Measurements from ENCODE around the gene CYSLTR2.

CYSLTR2 gene

DNA sequence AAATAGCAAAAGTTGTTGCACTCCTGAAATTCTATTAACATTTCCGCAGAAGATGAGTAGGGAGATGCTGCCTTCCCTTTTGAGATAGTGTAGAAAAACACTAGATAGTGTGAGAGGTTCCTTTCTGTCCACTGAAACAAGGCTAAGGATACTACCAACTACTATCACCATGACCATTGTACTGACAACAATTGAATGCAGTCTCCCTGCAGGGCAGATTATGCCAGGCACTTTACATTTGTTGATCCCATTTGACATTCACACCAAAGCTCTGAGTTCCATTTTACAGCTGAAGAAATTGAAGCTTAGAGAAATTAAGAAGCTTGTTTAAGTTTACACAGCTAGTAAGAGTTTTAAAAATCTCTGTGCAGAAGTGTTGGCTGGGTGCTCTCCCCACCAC, 55.0 kb downstream of the CYSLTR2 start:
- TF ChIP-seq, protein P1, sequence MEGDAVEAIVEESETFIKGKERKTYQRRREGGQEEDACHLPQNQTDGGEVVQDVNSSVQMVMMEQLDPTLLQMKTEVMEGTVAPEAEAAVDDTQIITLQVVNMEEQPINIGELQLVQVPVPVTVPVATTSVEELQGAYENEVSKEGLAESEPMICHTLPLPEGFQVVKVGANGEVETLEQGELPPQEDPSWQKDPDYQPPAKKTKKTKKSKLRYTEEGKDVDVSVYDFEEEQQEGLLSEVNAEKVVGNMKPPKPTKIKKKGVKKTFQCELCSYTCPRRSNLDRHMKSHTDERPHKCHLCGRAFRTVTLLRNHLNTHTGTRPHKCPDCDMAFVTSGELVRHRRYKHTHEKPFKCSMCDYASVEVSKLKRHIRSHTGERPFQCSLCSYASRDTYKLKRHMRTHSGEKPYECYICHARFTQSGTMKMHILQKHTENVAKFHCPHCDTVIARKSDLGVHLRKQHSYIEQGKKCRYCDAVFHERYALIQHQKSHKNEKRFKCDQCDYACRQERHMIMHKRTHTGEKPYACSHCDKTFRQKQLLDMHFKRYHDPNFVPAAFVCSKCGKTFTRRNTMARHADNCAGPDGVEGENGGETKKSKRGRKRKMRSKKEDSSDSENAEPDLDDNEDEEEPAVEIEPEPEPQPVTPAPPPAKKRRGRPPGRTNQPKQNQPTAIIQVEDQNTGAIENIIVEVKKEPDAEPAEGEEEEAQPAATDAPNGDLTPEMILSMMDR (conservative IDR thresholded peaks at IDR 0.05; ENCODE audit: low read depth, low read length) = no peak
- no peak overlapping the region for H3K4me3 ChIP-seq (ENCODE audit: low read depth, low read length)
- no peak for DNase-seq (ENCODE audit: low read depth)

DNA sequence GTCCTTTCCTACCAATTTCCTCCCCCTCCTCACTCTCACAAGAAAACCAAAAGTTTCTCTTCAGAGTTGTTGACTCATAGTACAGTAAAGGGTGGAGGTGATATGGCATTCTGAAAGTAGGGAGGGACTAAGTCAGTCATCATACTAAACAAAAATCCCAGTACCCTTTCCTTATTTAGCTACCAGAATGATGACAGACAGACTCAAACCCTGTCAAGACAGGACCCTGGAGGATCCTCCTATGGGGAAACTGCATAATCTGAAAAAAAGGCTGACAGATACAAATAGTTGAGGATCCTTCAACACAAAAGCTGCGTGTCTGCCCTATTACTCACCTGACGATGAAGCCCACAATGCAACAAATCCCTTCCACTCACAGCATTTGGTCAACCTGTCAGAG, 55.5 kb downstream of the CYSLTR2 start:
- DNase-seq (ENCODE audit: low read depth) = no peak
- H3K4me3 ChIP-seq (ENCODE audit: low read depth, low read length) = no peak overlapping the region
- TF ChIP-seq, protein P1 (conservative IDR thresholded peaks at IDR 0.05; ENCODE audit: low read depth, low read length) = no peak

DNA sequence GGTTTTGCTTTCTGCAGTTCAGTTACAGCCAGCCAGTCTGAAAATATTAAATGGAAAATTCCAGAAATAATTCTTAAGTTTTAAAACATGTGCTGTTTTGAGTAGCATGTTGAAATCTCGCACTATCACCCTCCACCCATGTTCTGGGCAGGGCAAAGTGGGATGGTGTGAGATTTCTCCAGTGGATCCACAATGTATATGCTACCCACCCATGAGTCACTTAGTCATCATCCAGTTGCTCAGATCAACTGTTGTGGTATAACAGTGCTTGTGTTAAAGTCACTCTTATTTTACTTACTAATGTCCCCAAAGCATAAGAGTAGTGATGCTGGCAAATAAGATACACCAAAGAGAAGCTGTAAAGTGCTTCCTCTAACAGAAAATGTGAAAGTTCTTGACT, 56.4 kb downstream of the CYSLTR2 start:
- H3K4me3 ChIP-seq (ENCODE audit: low read depth, low read length) = no peak overlapping the region
- TF ChIP-seq, protein P1 (conservative IDR thresholded peaks at IDR 0.05; ENCODE audit: low read depth, low read length) = no peak
- DNase-seq (ENCODE audit: low read depth) = no peak

DNA sequence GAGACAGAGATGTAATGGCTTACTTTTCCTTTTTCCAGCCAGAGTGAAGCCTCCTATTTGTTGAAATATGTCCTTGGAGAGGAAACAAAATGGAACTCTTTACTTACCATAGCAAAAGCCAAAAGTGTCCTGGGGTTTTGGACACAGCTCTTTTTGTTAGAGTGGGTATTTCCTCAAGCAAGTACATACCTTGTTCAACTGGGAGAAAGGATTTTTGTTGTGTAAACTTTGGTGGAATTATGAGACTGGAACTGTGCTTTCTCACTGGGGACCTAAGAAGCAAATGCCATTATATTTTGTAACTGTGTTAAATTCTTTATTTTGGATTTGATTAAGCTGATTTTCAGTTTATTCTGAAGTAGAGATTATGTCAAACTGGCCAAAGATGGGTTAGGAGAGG, 58.4 kb downstream of the CYSLTR2 start:
- TF ChIP-seq, protein P1 (conservative IDR thresholded peaks at IDR 0.05; ENCODE audit: low read depth, low read length) = no peak
- no peak overlapping the region for H3K4me3 ChIP-seq (ENCODE audit: low read depth, low read length)
- no peak for DNase-seq (ENCODE audit: low read depth)

DNA sequence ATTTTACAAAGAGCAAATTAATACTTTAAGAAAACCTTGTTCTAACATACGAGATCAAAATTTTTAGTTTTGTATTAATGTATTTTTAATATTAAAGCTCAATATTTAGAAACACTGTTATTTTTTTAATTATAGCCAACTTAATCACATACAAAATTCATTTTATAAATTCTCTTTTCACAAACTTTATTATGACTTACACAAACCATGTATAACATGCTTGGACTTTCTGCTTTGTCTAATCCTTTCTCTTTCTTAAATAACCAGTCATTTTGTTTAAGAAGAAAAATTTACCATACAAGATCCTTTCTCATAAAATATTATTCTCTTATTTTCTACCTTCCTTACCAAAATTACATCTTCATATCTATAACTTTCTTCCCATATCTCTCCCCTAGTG, 62.2 kb downstream of the CYSLTR2 start:
- no peak overlapping the region for H3K4me3 ChIP-seq (ENCODE audit: low read depth, low read length)
- TF ChIP-seq, protein P1 (conservative IDR thresholded peaks at IDR 0.05; ENCODE audit: low read depth, low read length) = no peak
- DNase-seq (ENCODE audit: low read depth) = no peak

DNA sequence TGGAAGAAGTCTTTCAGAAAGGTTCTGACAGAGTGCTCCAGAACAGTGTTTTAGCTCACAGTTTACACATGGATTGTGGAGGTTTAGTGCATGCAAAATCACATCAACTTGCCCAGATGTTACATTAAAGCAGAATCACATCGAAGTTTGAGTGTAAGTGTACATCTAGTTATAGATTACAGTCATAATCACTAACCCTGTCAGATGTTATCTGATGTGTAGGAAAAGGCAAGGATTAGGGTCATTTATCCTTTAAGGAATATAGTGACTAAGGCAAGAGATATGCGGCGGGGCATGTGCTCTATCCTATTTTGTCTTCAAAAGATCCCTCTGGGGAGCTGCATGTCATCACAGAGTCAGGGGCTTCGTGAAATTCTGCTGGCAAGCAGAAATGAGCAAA, 66.9 kb downstream of the CYSLTR2 start:
- no peak for DNase-seq (ENCODE audit: low read depth)
- H3K4me3 ChIP-seq (ENCODE audit: low read depth, low read length) = no peak overlapping the region
- TF ChIP-seq, protein P1 (conservative IDR thresholded peaks at IDR 0.05; ENCODE audit: low read depth, low read length) = no peak

DNA sequence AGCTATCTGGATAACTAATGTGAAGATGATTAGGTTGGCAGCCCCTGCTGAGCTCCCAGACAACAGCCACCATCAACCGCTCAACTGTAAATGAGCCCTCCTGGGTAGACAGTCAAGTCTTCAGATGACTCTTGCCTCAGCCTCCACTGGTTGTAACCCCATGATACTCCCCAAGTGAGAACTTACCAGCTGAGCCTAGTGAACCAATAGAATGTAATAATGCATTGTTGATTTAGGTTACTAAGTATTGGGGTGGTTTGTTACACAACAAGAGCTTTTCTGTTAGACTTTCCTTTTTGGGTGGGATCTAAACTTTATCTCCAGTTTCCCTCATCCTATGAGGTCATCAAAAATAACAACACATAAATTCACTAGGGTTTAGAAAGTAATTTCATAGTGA, 69.4 kb downstream of the CYSLTR2 start:
- no peak overlapping the region for H3K4me3 ChIP-seq (ENCODE audit: low read depth, low read length)
- no peak for DNase-seq (ENCODE audit: low read depth)
- TF ChIP-seq, protein P1 (conservative IDR thresholded peaks at IDR 0.05; ENCODE audit: low read depth, low read length) = no peak
